K562 (cell line): Measurements from ENCODE around the gene KCTD11. TPM values are rescaled to one million over a fixed set of nuclear protein-coding genes. Genes with fewer than 3 reads are reported as not detected.

ENCODE experiments used
- CHAMP1 ChIP-seq: fragments of 450-650 bp; IDR thresholded peaks from 2 replicates; pipeline ENCODE4 v1.6.1; 2016; ENCODE audit warnings: mild to moderate bottlenecking
- HDGF ChIP-seq: fragments of 450-650 bp; IDR thresholded peaks from 2 replicates; pipeline ENCODE4 v1.6.1; 2016
- MAZ ChIP-seq, 2 experiments: fragments of 450-650 bp in 1 of 2; sonication (generic) in 1 of 2; formaldehyde crosslinking; IDR thresholded peaks in 1 of 2; conservative IDR thresholded peaks in 1 of 2; 2 replicates each; pipeline versions ENCODE4 v1.4.0 to v1.5.0; 2020; ENCODE audit warnings: mild to moderate bottlenecking in 1 of 2, missing genetic modification reagents in 1 of 2
- POLR2G ChIP-seq: fragments of 200-400 bp; formaldehyde crosslinking; IDR thresholded peaks from 2 replicates; pipeline ENCODE4 v1.6.1; 2017; ENCODE audit warnings: low read depth, mild to moderate bottlenecking, antibody characterized with exemption, low read length, moderate library complexity
- POLR3A ChIP-seq: IDR thresholded peaks from 2 replicates; pipeline ENCODE4 v1.6.1; 2011; ENCODE audit warnings: borderline replicate concordance, mild to moderate bottlenecking, moderate library complexity; ENCODE audit not compliant: insufficient read length, insufficient read depth; ENCODE audit errors: extremely low read depth
- RREB1 ChIP-seq: fragments of 250-450 bp; sonication (Bioruptor Pico); IDR thresholded peaks from 2 replicates; pipeline ENCODE4 v1.4.0; 2020
- SMAD4 ChIP-seq: fragments of 250-450 bp; sonication (Bioruptor Pico); conservative IDR thresholded peaks from 2 replicates; pipeline ENCODE4 v1.8.0; 2021; ENCODE audit warnings: inconsistent platforms, mild to moderate bottlenecking, moderate library complexity
- SMARCA4 ChIP-seq: fragments of 450-650 bp; IDR thresholded peaks from 2 replicates; pipeline ENCODE4 v1.6.1; 2016
- ZNF436 ChIP-seq: fragments of 250-450, 450-650 bp; sonication (Bioruptor Pico); formaldehyde crosslinking; IDR thresholded peaks from 2 replicates; pipeline ENCODE4 v1.7.0; 2020; ENCODE audit warnings: mild to moderate bottlenecking
- polyA plus RNA-seq, 8 experiments: library from polyadenylated mRNA; depleted of rRNA in 4 of 8; stranded (reverse) in 5 of 8; unstranded in 3 of 8; fragments of >200 nt; fragmentation: Nextera tagmentation in 2 of 8; fragmentation: Illumina TruSeq in 1 of 8; extraction: Ambion mirVana in 2 of 8; extraction: Trizol in 1 of 8; gene quantifications; 2 replicates each; pipeline versions ENCODE4 v1.2.1 to v1.2.3, GENCODE V29; 2011 to 2014; ENCODE audit warnings: inconsistent platforms in 1 of 8, missing spikeins in 1 of 8
- total RNA-seq, 7 experiments: library from RNA; depleted of rRNA in 6 of 7; stranded (reverse); fragments of >200 nt in 6 of 7; fragmentation: Illumina TruSeq in 2 of 7; extraction: Trizol in 2 of 7; gene quantifications; 2 replicates each; pipeline versions ENCODE4 v1.2.1 to v1.2.3, GENCODE V29; 2011 to 2021; ENCODE audit warnings: low replicate concordance in 1 of 7
- TF ChIP-seq, protein P1 (sequence below), 2 experiments: fragments of 450-650 bp; IDR thresholded peaks; 2 replicates each; pipeline ENCODE4 v1.6.1; 2018; ENCODE audit warnings: mild to moderate bottlenecking in 2 of 2, low read depth in 1 of 2; ENCODE audit not compliant: partially characterized antibody in 2 of 2
- TF ChIP-seq, protein P2 (sequence below): fragments of 450-650 bp; formaldehyde crosslinking; IDR thresholded peaks from 2 replicates; pipeline ENCODE4 v1.4.0; 2020; ENCODE audit warnings: mild to moderate bottlenecking, mixed read lengths

The KCTD11 gene
- total and polyA plus RNA-seq, 9 of the 15 experiments (the other 6 are each of a cell fraction or from before 2014, with no cell fraction given): 0.01 to 3.2 (median 2.5) TPM; not detected in 1

- peak; percentile 74 for TF ChIP-seq POLR2G
- peak; percentile 16 to 59; a peak in 3 of 4 replicates for TF ChIP-seq MAZ (CRISPR knock-in tag; conservative IDR thresholded peaks at IDR 0.05 in 1 of 2, IDR thresholded peaks at IDR 0.05 in 1 of 2)
- no peak; the same call in 1 of the 2 replicates for TF ChIP-seq RREB1
- TF ChIP-seq, protein P1, sequence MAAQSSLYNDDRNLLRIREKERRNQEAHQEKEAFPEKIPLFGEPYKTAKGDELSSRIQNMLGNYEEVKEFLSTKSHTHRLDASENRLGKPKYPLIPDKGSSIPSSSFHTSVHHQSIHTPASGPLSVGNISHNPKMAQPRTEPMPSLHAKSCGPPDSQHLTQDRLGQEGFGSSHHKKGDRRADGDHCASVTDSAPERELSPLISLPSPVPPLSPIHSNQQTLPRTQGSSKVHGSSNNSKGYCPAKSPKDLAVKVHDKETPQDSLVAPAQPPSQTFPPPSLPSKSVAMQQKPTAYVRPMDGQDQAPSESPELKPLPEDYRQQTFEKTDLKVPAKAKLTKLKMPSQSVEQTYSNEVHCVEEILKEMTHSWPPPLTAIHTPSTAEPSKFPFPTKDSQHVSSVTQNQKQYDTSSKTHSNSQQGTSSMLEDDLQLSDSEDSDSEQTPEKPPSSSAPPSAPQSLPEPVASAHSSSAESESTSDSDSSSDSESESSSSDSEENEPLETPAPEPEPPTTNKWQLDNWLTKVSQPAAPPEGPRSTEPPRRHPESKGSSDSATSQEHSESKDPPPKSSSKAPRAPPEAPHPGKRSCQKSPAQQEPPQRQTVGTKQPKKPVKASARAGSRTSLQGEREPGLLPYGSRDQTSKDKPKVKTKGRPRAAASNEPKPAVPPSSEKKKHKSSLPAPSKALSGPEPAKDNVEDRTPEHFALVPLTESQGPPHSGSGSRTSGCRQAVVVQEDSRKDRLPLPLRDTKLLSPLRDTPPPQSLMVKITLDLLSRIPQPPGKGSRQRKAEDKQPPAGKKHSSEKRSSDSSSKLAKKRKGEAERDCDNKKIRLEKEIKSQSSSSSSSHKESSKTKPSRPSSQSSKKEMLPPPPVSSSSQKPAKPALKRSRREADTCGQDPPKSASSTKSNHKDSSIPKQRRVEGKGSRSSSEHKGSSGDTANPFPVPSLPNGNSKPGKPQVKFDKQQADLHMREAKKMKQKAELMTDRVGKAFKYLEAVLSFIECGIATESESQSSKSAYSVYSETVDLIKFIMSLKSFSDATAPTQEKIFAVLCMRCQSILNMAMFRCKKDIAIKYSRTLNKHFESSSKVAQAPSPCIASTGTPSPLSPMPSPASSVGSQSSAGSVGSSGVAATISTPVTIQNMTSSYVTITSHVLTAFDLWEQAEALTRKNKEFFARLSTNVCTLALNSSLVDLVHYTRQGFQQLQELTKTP (IDR thresholded peaks at IDR 0.05; ENCODE audit: low read depth in 1 of 2, partially characterized antibody in 2 of 2): no peak
- no peak for TF ChIP-seq POLR3A
- TF ChIP-seq ZNF436 (CRISPR knock-in tag): no peak
- no peak for TF ChIP-seq SMARCA4
- TF ChIP-seq CHAMP1: no peak
- TF ChIP-seq, protein P2, sequence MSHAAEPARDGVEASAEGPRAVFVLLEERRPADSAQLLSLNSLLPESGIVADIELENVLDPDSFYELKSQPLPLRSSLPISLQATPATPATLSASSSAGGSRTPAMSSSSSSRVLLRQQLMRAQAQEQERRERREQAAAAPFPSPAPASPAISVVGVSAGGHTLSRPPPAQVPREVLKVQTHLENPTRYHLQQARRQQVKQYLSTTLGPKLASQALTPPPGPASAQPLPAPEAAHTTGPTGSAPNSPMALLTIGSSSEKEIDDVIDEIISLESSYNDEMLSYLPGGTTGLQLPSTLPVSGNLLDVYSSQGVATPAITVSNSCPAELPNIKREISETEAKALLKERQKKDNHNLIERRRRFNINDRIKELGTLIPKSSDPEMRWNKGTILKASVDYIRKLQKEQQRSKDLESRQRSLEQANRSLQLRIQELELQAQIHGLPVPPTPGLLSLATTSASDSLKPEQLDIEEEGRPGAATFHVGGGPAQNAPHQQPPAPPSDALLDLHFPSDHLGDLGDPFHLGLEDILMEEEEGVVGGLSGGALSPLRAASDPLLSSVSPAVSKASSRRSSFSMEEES (CRISPR knock-in tag): no peak
- peak; percentile 93 for TF ChIP-seq SMAD4
- no peak for TF ChIP-seq HDGF
Measured at GRCh38 chr17:7351665-7352502, at the start of gene KCTD11 (continued).
